Right lung (tissue), 5 donors: ENCODE data around the gene AEN. TPM values are rescaled to one million over a fixed set of nuclear protein-coding genes. Genes with fewer than 3 reads are reported as not detected.

Experiments
- DNase-seq, 2 donors: peaks; one replicate each; pipeline ENCODE4 v3.0.0-alpha.2; 2013
- polyA plus RNA-seq, 5 donors: library from polyadenylated mRNA; unstranded; fragments of 120-200 nt; gene quantifications; one replicate each; pipeline versions ENCODE4 v1.2.1 to v1.2.3, GENCODE V29; 2013; ENCODE audit warnings: inconsistent platforms in 1 of 5, low replicate concordance in 1 of 5; ENCODE audit not compliant: insufficient read length in 5 of 5, insufficient read depth in 1 of 5

The AEN gene
- polyA plus RNA-seq, 5 donors = 3.4 to 6.4 (median 5.2) TPM

- DNase-seq = no peak
Measured at GRCh38 chr15:88649286-88649733, 28.2 kb downstream of the AEN start.

- DNase-seq = no peak
Measured at GRCh38 chr15:88649753-88650551, 28.8 kb downstream of the AEN start.

GRCh38 chr15:88650556-88650955 is 29.4 kb downstream of the AEN start:
- no peak for DNase-seq

- no peak for DNase-seq
Measured at GRCh38 chr15:88651136-88651732, 30.1 kb downstream of the AEN start.

GRCh38 chr15:88651971-88652370 is 30.8 kb downstream of the AEN start:
- no peak for DNase-seq

GRCh38 chr15:88652456-88653199 is 31.5 kb downstream of the AEN start:
- DNase-seq = no peak

GRCh38 chr15:88653200-88654064 is 32.3 kb downstream of the AEN start:
- DNase-seq = no peak

- no peak for DNase-seq
Measured at GRCh38 chr15:88654430-88655102, 33.4 kb downstream of the AEN start.

GRCh38 chr15:88655103-88655553 is 34.0 kb downstream of the AEN start:
- DNase-seq = no peak

GRCh38 chr15:88655800-88656488 is 34.8 kb downstream of the AEN start:
- no peak for DNase-seq

- no peak for DNase-seq
Measured at GRCh38 chr15:88656760-88657221, 35.7 kb downstream of the AEN start.

- no peak for DNase-seq
Measured at GRCh38 chr15:88657326-88658069, 36.4 kb downstream of the AEN start.

- no peak for DNase-seq
Measured at GRCh38 chr15:88658070-88658965, 37.2 kb downstream of the AEN start.

- no peak for DNase-seq
Measured at GRCh38 chr15:88658972-88659931, 38.1 kb downstream of the AEN start.

- no peak for DNase-seq
Measured at GRCh38 chr15:88661041-88661700, 40.0 kb downstream of the AEN start.

GRCh38 chr15:88661761-88662556 is 40.8 kb downstream of the AEN start:
- no peak for DNase-seq
